ENCODE results near the gene PDE4D.
"Not testable (repeated sequence)": the region's sequence is repeated elsewhere in the genome, so short reads cannot be mapped to it uniquely, and the experiment has no call there.

The PDE4D gene

GRCh38 chr5:59496524-59497134 is 396.9 kb downstream of the PDE4D start:
- DNase-seq: no peak

- no peak for DNase-seq
These were observed 401.6 kb downstream of the PDE4D start for GRCh38 chr5:59491945-59492344.

GRCh38 chr5:59489551-59489950 is 404.0 kb downstream of the PDE4D start:
- DNase-seq: no peak

GRCh38 chr5:59487772-59488729 is 405.5 kb downstream of the PDE4D start:
- DNase-seq: peak; percentile 11

GRCh38 chr5:59487068-59487686 is 406.3 kb downstream of the PDE4D start:
- DNase-seq: no peak

GRCh38 chr5:59486508-59486907 is 407.0 kb downstream of the PDE4D start:
- no peak for DNase-seq

- no peak for DNase-seq
These were observed 407.7 kb downstream of the PDE4D start for GRCh38 chr5:59485629-59486439.

- no peak for DNase-seq
These were observed 408.4 kb downstream of the PDE4D start for GRCh38 chr5:59485107-59485506.

- DNase-seq: no peak
These were observed 408.9 kb downstream of the PDE4D start for GRCh38 chr5:59484618-59485017.

GRCh38 chr5:59483971-59484472 is 409.5 kb downstream of the PDE4D start:
- DNase-seq: no peak

- no peak for DNase-seq
These were observed 414.4 kb downstream of the PDE4D start for GRCh38 chr5:59479086-59479485.

- no peak for DNase-seq
These were observed 419.2 kb downstream of the PDE4D start for GRCh38 chr5:59474324-59474723.

- DNase-seq: no peak
These were observed 419.9 kb downstream of the PDE4D start for GRCh38 chr5:59473611-59474010.

GRCh38 chr5:59471463-59471862 is 422.1 kb downstream of the PDE4D start:
- DNase-seq: no peak

- DNase-seq: no peak
These were observed 425.6 kb downstream of the PDE4D start for GRCh38 chr5:59467969-59468368.

- DNase-seq: no peak
These were observed 427.3 kb downstream of the PDE4D start for GRCh38 chr5:59466271-59466670.

GRCh38 chr5:59464969-59465368 is 428.6 kb downstream of the PDE4D start:
- DNase-seq: no peak

GRCh38 chr5:59463618-59464166 is 429.8 kb downstream of the PDE4D start:
- not testable (repeated sequence) for DNase-seq

GRCh38 chr5:59462956-59463355 is 430.6 kb downstream of the PDE4D start:
- DNase-seq: no peak

GRCh38 chr5:59460368-59461153 is 433.0 kb downstream of the PDE4D start:
- no peak for DNase-seq

- DNase-seq: no peak
These were observed 434.4 kb downstream of the PDE4D start for GRCh38 chr5:59458966-59459729.
